ENCODE data around the gene CATSPER1. TPM values are rescaled to one million over a fixed set of nuclear protein-coding genes. Genes with fewer than 3 reads are reported as not detected.
A peak's percentile ranks its signal among the peaks of the same experiment; 100 is the strongest.
"Not testable (repeated sequence)": the region's sequence is repeated elsewhere in the genome, so short reads cannot be mapped to it uniquely, and the experiment has no call there.

CATSPER1 gene
- total RNA-seq, 8 experiments from 2014 or later, result 0.21 to 3.1 (median 0.35) TPM; not detected in 3

DNA sequence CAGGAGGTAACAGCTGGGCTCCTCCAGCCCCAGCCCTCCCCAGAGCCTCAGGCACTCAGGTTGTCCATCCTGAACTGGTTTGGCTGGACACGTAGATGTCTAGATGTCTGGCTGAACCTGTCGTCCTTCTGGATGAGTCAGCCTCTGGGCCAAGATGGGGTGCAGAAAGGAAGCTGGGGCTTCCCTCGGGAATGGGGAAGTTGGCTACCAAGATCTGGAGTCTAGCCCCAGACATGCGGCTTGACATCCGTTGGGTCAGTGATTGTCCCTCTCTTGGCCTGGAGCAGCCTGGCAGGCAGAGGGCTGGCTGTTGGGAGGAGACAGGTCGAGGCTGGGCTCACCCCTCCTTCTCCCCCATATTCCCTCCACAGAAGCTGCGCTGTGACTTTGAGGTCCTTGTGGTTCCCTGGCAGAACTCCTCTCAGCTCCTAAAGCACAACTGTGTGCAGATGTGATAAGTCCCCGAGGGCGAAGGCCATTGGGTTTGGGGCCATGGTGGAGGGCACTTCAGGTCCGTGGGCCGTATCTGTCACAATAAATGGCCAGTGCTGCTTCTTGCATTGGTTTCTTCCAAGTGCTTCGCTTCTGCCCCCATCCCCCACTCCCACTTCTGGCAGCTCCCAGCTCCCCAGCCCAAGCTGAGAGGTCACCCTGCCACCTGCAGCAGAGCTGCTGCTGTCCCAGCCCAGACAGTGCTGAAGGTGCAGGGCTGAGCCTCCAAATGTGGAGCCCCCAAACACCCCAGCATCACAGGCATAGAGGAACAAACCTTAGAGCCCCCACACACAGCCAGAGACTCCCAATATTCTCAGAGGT lies 13.1 kb downstream of the CATSPER1 start:
- ATAC-seq (replicated peaks in 6 of 8), result no peak
- in situ Hi-C loops (cut with MboI; ENCODE audit: low pct_unique_long_range_greater_than_20kb in 2 of 9, low sequenced_read_pairs in 9 of 9, unreplicated experiment in 9 of 9), result no loop called here
- 80% methylated on average over 1 of the region's 12 CpGs; no CpG with 5 or more reads in 8 of the 10 experiments for WGBS, 10 experiments
- Histone ChIP-seq H3K27ac (no peak overlapping the region), H3K4me1 (replicated peaks in 1 of 2) (peaks cover 0 to 4% of the 10 kb centered on the region in 2 donors), H3K4me3 (no peak overlapping the region)

- WGBS, 10 experiments, result 40 to 73% methylated on average over 1 to 3 of the region's 12 CpGs; no CpG with 5 or more reads in 8 of the 10 experiments
- in situ Hi-C loops (cut with MboI; ENCODE audit: low pct_unique_long_range_greater_than_20kb in 2 of 9, low sequenced_read_pairs in 9 of 9, unreplicated experiment in 9 of 9), result no loop called here
- Histone ChIP-seq H3K4me3 (no peak overlapping the region), H3K4me1 (replicated peaks in 1 of 2) (peaks cover 0 to 4% of the 10 kb centered on the region in 2 donors), H3K27ac (no peak overlapping the region)
- no peak for ATAC-seq (replicated peaks in 6 of 8)
These were observed 13.8 kb downstream of the CATSPER1 start for GRCh38 chr11:66012371-66012945.

DNA sequence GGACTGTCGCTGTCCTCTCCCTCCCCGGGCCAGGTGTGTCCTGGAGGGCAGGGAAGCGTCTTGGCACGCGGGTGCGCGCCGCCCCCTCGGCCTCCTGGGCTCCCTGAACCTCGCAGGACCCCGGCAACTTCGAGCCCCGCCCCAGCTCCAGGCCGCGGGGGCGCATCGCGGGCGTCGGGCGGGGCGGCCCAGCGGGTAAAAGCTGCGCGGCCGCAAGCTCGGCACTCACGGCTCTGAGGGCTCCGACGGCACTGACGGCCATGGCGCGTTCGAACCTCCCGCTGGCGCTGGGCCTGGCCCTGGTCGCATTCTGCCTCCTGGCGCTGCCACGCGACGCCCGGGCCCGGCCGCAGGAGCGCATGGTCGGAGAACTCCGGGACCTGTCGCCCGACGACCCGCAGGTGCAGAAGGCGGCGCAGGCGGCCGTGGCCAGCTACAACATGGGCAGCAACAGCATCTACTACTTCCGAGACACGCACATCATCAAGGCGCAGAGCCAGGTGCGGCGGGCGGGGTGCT lies 14.4 kb downstream of the CATSPER1 start, which contains the start of gene CST6:
CST6 (plus strand) TSS at position 224 of the 519 bp plus-strand sequence; CDS start at position 261, 37 bp downstream.
- H3K4me3 ChIP-seq, result no peak within 1 kb of the TSS
- in situ Hi-C loops (cut with MboI; ENCODE audit: low pct_unique_long_range_greater_than_20kb in 2 of 9, low sequenced_read_pairs in 9 of 9, unreplicated experiment in 9 of 9), result no loop called here
- WGBS, 10 experiments, result 14 to 25% methylated on average over 4 to 12 of the region's 61 CpGs; no CpG with 5 or more reads in 8 of the 10 experiments

GRCh38 chr11:66011239-66011784 lies 15.0 kb downstream of the CATSPER1 start:
- in situ Hi-C loops (cut with MboI; ENCODE audit: low pct_unique_long_range_greater_than_20kb in 2 of 9, low sequenced_read_pairs in 9 of 9, unreplicated experiment in 9 of 9), result no loop called here
- no peak for ATAC-seq (replicated peaks in 6 of 8)
- Histone ChIP-seq H3K4me3 (no peak overlapping the region), H3K27ac (no peak overlapping the region), H3K4me1 (replicated peaks in 1 of 2) (peaks cover 0 to 4% of the 10 kb centered on the region in 2 donors)
- whole genome bisulfite sequencing, 10 experiments, result 20 to 67% (median 50%) methylated on average over 1 to 7 of the region's 14 CpGs; no CpG with 5 or more reads in 3 of the 10 experiments

More for the DNA sequence above, 14.4 kb downstream of the CATSPER1 start, which contains the start of gene CST6:
- peak in 3 of 8 experiments; percentile 13 to 23 (median 19) for ATAC-seq (replicated peaks in 6 of 8)
- H3K4me1 ChIP-seq (replicated peaks in 1 of 2), result peaks cover 0 to 4% of the 10 kb centered on the region in 2 donors
- no peak within 1 kb of the TSS for H3K27ac ChIP-seq

DNA sequence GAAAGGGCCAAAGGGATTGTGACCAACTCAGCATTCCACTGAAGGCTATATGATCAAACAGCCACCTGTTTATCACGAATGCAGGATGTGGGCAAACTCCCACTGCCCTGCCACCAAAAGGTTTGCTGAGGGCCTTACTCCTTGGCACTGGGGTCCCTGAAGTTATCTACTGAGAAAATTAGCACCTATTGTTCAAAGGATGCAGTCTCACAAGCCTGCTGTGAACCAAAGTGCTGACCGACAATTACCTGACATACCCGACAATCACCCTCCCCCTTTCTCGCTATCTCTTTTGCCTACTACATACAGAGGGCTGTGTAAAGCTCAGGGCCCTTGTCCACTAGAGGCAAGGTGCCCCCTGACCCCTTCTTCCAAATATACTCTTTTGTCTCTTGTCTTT lies 16.2 kb downstream of the CATSPER1 start:
- H3K4me1 ChIP-seq (replicated peaks in 1 of 2); H3K27ac ChIP-seq; H3K4me3 ChIP-seq; in situ Hi-C loops (cut with MboI; ENCODE audit: low pct_unique_long_range_greater_than_20kb in 2 of 9, low sequenced_read_pairs in 9 of 9, unreplicated experiment in 9 of 9); ATAC-seq (replicated peaks in 6 of 8): not testable (repeated sequence)
- 80 to 100% (median 100%) methylated on average over 1 to 3 of the region's 4 CpGs; no CpG with 5 or more reads in 7 of the 10 experiments for WGBS, 10 experiments

- in situ Hi-C loops (cut with MboI; ENCODE audit: low pct_unique_long_range_greater_than_20kb in 2 of 9, low sequenced_read_pairs in 9 of 9, unreplicated experiment in 9 of 9), result no loop called here
- peak overlapping the region in 1 of 2 donors; percentile 35 for H3K27ac ChIP-seq
- ATAC-seq (replicated peaks in 6 of 8), result peak in 7 of 8 experiments; percentile 35 to 86 (median 50)
- WGBS, 10 experiments, result 0 to 60% (median 26%) methylated on average over 1 to 6 of the region's 10 CpGs; no CpG with 5 or more reads in 2 of the 10 experiments
- no peak overlapping the region for H3K4me3 ChIP-seq
- H3K4me1 ChIP-seq (replicated peaks in 1 of 2), result peaks cover 0 to 4% of the 10 kb centered on the region in 2 donors
These were observed 17.7 kb downstream of the CATSPER1 start for GRCh38 chr11:66008468-66009101.

DNA sequence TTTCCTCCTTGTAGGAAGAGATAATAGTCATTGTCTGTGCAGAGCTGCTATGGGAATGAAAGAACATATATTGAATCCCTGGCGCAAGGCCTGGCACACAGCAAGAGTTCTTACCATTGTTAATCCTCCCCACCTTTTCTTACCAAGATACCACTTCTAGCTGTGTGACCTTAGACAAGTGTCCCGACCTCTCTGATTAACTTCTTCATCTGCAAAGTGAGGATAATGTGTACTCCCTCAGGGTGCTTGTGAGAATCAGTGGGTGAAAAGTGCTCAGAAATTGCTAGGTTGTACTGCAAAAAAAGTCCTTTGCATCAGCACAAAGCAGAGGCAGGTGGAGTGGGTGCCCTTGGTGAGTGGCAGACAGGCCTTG lies 18.2 kb downstream of the CATSPER1 start:
- Histone ChIP-seq H3K27ac (peak overlapping the region in 1 of 2 donors; percentile 35), H3K4me3 (no peak overlapping the region), H3K4me1 (replicated peaks in 1 of 2) (peaks cover 3 to 8% of the 10 kb centered on the region in 2 donors)
- WGBS, 10 experiments, result 86 to 100% (median 100%) methylated on average over 1 to 2 of the region's 2 CpGs; no CpG with 5 or more reads in 6 of the 10 experiments
- in situ Hi-C loops (cut with MboI; ENCODE audit: low pct_unique_long_range_greater_than_20kb in 2 of 9, low sequenced_read_pairs in 9 of 9, unreplicated experiment in 9 of 9), result no loop called here
- ATAC-seq (replicated peaks in 6 of 8), result no peak

- Histone ChIP-seq H3K27ac (no peak overlapping the region), H3K4me3 (no peak overlapping the region), H3K4me1 (replicated peaks in 1 of 2) (peaks cover 5 to 9% of the 10 kb centered on the region in 2 donors)
- in situ Hi-C loops (cut with MboI; ENCODE audit: low pct_unique_long_range_greater_than_20kb in 2 of 9, low sequenced_read_pairs in 9 of 9, unreplicated experiment in 9 of 9), result no loop called here
- no peak for ATAC-seq (replicated peaks in 6 of 8)
- WGBS, 10 experiments, result 0 to 100% (median 77%) methylated on average over 1 to 3 of the region's 5 CpGs; no CpG with 5 or more reads in 6 of the 10 experiments
These were observed 19.1 kb downstream of the CATSPER1 start for GRCh38 chr11:66007201-66007634.

DNA sequence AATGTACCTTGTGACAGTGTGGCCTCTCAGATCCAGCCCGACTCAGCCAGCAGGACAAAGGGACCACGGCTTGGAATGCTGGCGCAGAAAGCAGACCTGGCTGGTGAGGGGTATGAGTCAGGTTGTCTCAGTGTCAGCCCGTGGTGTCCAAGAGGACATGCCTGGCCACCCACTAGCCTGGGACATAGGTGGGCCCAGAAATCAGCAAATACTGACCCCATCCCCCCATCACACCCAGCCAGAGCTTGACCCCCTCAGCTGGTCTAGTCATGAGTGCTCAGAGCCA lies 19.4 kb downstream of the CATSPER1 start:
- 40% methylated on average over 1 of the region's 4 CpGs; no CpG with 5 or more reads in 9 of the 10 experiments for WGBS, 10 experiments
- Histone ChIP-seq H3K4me3 (no peak overlapping the region), H3K27ac (no peak overlapping the region), H3K4me1 (replicated peaks in 1 of 2) (peaks cover 5 to 9% of the 10 kb centered on the region in 2 donors)
- in situ Hi-C loops (cut with MboI; ENCODE audit: low pct_unique_long_range_greater_than_20kb in 2 of 9, low sequenced_read_pairs in 9 of 9, unreplicated experiment in 9 of 9), result no loop called here
- ATAC-seq (replicated peaks in 6 of 8), result no peak

- 76 to 100% (median 87%) methylated on average over 1 to 10 of the region's 13 CpGs; no CpG with 5 or more reads in 1 of the 10 experiments for WGBS, 10 experiments
- Histone ChIP-seq H3K27ac (no peak overlapping the region), H3K4me1 (replicated peaks in 1 of 2) (peaks cover 5 to 9% of the 10 kb centered on the region in 2 donors), H3K4me3 (no peak overlapping the region)
- no peak for ATAC-seq (replicated peaks in 6 of 8)
- in situ Hi-C loops (cut with MboI; ENCODE audit: low pct_unique_long_range_greater_than_20kb in 2 of 9, low sequenced_read_pairs in 9 of 9, unreplicated experiment in 9 of 9), result no loop called here
These were observed 20.0 kb downstream of the CATSPER1 start for GRCh38 chr11:66006134-66006890.

GRCh38 chr11:66004186-66004585 lies 22.1 kb downstream of the CATSPER1 start:
- Histone ChIP-seq H3K4me3 (no peak overlapping the region), H3K27ac (no peak overlapping the region), H3K4me1 (replicated peaks in 1 of 2) (peaks cover 8 to 14% of the 10 kb centered on the region in 2 donors)
- in situ Hi-C loops (cut with MboI; ENCODE audit: low pct_unique_long_range_greater_than_20kb in 2 of 9, low sequenced_read_pairs in 9 of 9, unreplicated experiment in 9 of 9), result no loop called here
- ATAC-seq (replicated peaks in 6 of 8), result no peak
- WGBS, 10 experiments, result 80 to 97% (median 90%) methylated on average over 1 to 4 of the region's 4 CpGs; no CpG with 5 or more reads in 7 of the 10 experiments

GRCh38 chr11:66003291-66003690 lies 23.0 kb downstream of the CATSPER1 start:
- 33 to 100% (median 100%) methylated on average over 1 to 2 of the region's 6 CpGs; no CpG with 5 or more reads in 6 of the 10 experiments for WGBS, 10 experiments
- Histone ChIP-seq H3K4me1 (replicated peaks in 1 of 2) (peaks cover 8 to 10% of the 10 kb centered on the region in 2 donors), H3K27ac (peak overlapping the region; percentile 97 to 99), H3K4me3 (peak overlapping the region; percentile 69 to 83 (median 75))
- ATAC-seq (replicated peaks in 6 of 8), result no peak
- in situ Hi-C loops (cut with MboI; ENCODE audit: low pct_unique_long_range_greater_than_20kb in 2 of 9, low sequenced_read_pairs in 9 of 9, unreplicated experiment in 9 of 9), result no loop called here
